A673 (cell line): ENCODE results near the gene ZFTA.

ENCODE experiments used
- CTCF ChIP-seq: fragments of 300-800, 200-600 bp; sonication (generic); conservative IDR thresholded peaks from 2 replicates; pipeline ENCODE4 v1.5.1; 2017; ENCODE audit warnings: low read depth, mild to moderate bottlenecking, antibody characterized with exemption, low read length, moderate library complexity, mixed read lengths
- EZH2 ChIP-seq: fragments of 200-600 bp; sonication (generic); IDR thresholded peaks from 2 replicates; pipeline ENCODE4 v1.6.1; 2017; ENCODE audit warnings: borderline replicate concordance, low read depth, mild to moderate bottlenecking, mixed read lengths, antibody characterized with exemption, low read length; ENCODE audit not compliant: poor library complexity, severe bottlenecking

- TF ChIP-seq CTCF: no peak
- no peak for TF ChIP-seq EZH2
Measured at GRCh38 chr11:63783925-63784592, 15.5 kb upstream of the ZFTA start.
